GM12874 (cell line): ENCODE data around the gene SRPX.
A peak's percentile ranks its signal among the peaks of the same experiment; 100 is the strongest.

ENCODE experiments used
- CTCF ChIP-seq: IDR thresholded peaks from 2 replicates; pipeline ENCODE4 v1.5.1; 2011; ENCODE audit warnings: low read depth, mild to moderate bottlenecking, control low read depth, low read length, moderate library complexity; ENCODE audit not compliant: insufficient read depth

Gene SRPX

DNA sequence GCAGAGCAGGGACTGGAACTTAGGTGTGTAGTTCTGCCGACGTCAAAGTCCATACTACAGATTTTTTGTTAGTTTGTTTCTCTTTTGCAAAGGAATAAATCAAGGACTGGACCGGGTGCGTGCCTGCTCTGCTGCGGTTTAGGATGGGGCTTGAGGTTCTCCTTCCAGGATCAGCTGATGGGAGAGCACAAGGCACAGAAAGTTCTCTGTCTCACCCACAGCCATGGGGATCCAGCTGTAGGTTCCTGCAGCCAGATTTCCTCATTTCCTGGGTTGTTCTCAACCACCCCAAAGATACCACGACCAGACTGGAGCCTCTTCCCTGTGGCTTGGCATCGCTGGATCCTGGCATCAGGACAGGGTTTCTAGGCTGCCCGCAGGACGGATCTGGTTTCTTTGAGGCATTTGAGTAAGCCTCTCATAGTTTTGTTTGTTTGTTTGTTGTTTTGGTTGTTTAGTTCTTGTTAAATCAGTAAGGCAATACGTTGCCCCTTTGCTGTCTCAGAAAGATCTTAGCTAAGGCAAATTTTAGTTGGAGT lies 789 bp upstream of the SRPX start:
- TF ChIP-seq CTCF, result no peak

- peak; percentile 42; the same call in 1 of the 2 replicates for TF ChIP-seq CTCF
Measured at GRCh38 chrX:38220024-38220414, 652 bp downstream of the SRPX start.

DNA sequence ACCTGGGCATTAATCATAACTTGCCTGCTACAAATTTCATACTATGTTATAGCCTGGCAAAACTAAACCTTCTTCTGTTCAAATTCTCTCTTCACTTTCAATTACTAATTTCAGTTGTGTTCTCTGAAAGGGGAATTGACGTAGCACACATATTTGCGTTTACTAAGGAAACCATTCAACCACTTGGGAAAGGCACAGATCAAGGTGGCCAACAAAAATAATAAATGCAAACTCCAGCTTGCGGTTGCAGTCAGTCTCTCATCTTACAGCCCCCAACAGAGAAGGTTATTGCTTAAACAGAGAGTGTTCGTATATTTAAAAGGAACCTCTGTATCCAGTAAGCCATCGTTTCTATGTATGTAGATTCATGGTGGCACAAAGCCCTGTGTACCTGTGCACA lies 4.0 kb downstream of the SRPX start:
- TF ChIP-seq CTCF, result no peak

DNA sequence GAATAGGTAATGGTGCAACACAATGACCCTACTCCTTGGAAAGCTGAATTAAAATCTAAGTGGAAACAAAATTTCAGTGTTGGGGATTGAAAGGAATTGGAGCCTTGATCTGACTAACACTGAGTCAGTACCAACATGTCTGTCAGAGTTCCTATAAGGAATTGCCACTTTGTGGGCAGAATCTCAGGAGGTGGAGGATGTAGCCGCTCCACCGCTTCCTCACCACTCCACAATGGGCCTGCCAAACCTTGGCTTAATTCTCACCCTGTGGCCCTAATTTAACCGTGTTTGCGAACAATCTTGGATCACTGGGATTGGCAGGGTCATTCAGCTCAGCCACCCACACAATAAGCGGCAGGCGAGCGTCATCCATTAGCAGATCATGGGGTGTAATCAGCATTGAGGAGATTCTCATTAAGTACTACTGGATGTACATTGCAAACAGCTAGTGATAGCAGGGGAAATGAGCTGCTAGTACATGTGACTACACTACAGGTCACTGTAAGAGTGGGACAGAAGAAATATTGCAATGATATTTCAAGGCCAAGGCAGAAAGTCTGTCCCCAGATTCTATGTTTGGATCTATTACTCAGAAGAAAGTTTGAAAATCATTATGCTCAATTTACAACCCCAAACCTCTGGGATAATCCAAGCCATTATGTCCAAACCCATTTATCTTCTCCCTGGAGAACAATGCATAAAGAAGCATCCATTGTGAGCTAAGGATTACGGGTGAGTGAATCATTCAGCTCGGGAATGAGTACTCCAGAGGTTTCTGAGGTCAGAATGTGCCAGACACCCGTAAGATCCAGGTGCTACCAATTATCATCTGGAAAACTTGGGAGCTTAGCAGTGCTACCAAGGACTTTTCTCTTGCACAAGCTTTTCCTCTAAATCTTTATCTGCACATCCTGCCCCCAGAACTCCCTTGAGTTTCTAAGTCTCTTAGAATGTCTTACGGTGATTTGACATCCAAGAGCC lies 5.8 kb downstream of the SRPX start:
- TF ChIP-seq CTCF, result no peak

DNA sequence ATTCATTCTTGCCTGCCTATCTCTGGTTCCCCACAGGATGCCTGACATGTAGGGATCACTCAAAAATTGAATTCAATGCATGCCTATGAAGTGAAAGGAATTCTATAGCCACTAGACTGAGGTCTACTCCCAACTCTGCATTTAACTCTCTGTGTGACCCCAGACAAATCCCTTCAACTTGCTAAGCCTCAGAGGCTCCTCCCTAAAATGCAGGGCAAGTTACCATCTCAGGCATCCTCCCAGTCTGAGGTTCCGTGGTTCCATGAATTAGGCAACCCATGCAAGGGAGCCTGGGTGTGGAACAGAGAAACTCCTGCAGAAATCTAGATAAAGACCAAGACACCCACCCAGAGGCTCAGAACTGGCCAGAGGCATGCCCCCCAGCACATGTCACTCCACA lies 6.6 kb downstream of the SRPX start:
- no peak for TF ChIP-seq CTCF

- no peak for TF ChIP-seq CTCF
Measured at GRCh38 chrX:38211891-38212635, 8.6 kb downstream of the SRPX start.

GRCh38 chrX:38206542-38206941 lies 14.1 kb downstream of the SRPX start:
- TF ChIP-seq CTCF, result no peak
